22Rv1 (cell line): ENCODE data around the gene SEC14L5.

ENCODE experiments used
- CTCF ChIP-seq: fragments of 450-650 bp; IDR thresholded peaks from 2 replicates; pipeline ENCODE4 v1.5.1; 2017; ENCODE audit warnings: mild to moderate bottlenecking
- ZFX ChIP-seq: fragments of 450-650 bp; IDR thresholded peaks from 2 replicates; pipeline ENCODE4 v1.6.1; 2017; ENCODE audit warnings: antibody characterized with exemption, borderline replicate concordance

GRCh38 chr16:4936181-4936990, 21.7 kb upstream of the SEC14L5 start:
- TF ChIP-seq CTCF = peak; percentile 71
- no peak for TF ChIP-seq ZFX
